Duodenal mucosa (tissue), 2 donors: ENCODE data around the gene EEF1AKMT3.
A peak's percentile ranks its signal among the peaks of the same experiment; 100 is the strongest.

ENCODE experiments used
- H3K27ac ChIP-seq: one replicate; pipeline ENCODE4 v1.7.0; 2013; ENCODE audit warnings: low read depth, low read length
- H3K27me3 ChIP-seq, 2 donors: one replicate each; pipeline ENCODE4 v1.7.0; 2013; ENCODE audit warnings: low read length in 2 of 2, control low read depth in 1 of 2; ENCODE audit not compliant: insufficient read depth in 2 of 2, control insufficient read depth in 1 of 2
- H3K36me3 ChIP-seq, 2 donors: one replicate each; pipeline ENCODE4 v1.7.0; 2013; ENCODE audit warnings: low read length in 2 of 2, control low read depth in 1 of 2; ENCODE audit not compliant: insufficient read depth in 2 of 2, control insufficient read depth in 1 of 2
- H3K4me1 ChIP-seq, 2 donors: one replicate each; pipeline ENCODE4 v1.7.0; 2013; ENCODE audit warnings: low read length in 2 of 2, control low read depth in 1 of 2; ENCODE audit not compliant: insufficient read depth in 2 of 2, control insufficient read depth in 1 of 2
- H3K4me3 ChIP-seq, 2 donors: one replicate each; pipeline ENCODE4 v1.7.0; 2013; ENCODE audit warnings: low read length in 2 of 2, low read depth in 1 of 2
- H3K9ac ChIP-seq, 2 donors: one replicate each; pipeline ENCODE4 v1.7.0; 2013; ENCODE audit warnings: low read length in 2 of 2, low read depth in 1 of 2
- H3K9me3 ChIP-seq, 2 donors: one replicate each; pipeline ENCODE4 v1.7.0; 2013; ENCODE audit warnings: low read length in 2 of 2, control low read depth in 1 of 2; ENCODE audit not compliant: control insufficient read depth in 1 of 2

Gene EEF1AKMT3

GRCh38 chr12:57735952-57736740 is 36.3 kb upstream of the EEF1AKMT3 start:
- Histone ChIP-seq H3K36me3 (peaks cover 0 to 4% of the 10 kb centered on the region in 2 donors), H3K4me1 (peaks cover 0 to 18% of the 10 kb centered on the region in 2 donors), H3K4me3 (no peak overlapping the region), H3K27ac (no peak overlapping the region), H3K27me3 (peaks cover 53 to 65% of the 10 kb centered on the region in 2 donors), H3K9me3 (no peaks in the 10 kb centered on the region), H3K9ac (no peak overlapping the region)

- Histone ChIP-seq H3K27ac (no peak overlapping the region), H3K27me3 (peaks cover 53 to 72% of the 10 kb centered on the region in 2 donors), H3K36me3 (peaks cover 0 to 4% of the 10 kb centered on the region in 2 donors), H3K4me3 (no peak overlapping the region), H3K9me3 (no peaks in the 10 kb centered on the region), H3K9ac (no peak overlapping the region), H3K4me1 (peaks cover 0 to 20% of the 10 kb centered on the region in 2 donors)
Measured at GRCh38 chr12:57736741-57737466, 35.5 kb upstream of the EEF1AKMT3 start.

- H3K9me3 ChIP-seq = no peaks in the 10 kb centered on the region
- no peak overlapping the region for H3K9ac ChIP-seq
- H3K27ac ChIP-seq = no peak overlapping the region
- H3K27me3 ChIP-seq = peaks cover 53 to 70% of the 10 kb centered on the region in 2 donors
- H3K36me3 ChIP-seq = peaks cover 0 to 4% of the 10 kb centered on the region in 2 donors
- no peak overlapping the region for H3K4me3 ChIP-seq
- H3K4me1 ChIP-seq = peaks cover 0 to 23% of the 10 kb centered on the region in 2 donors
Measured at GRCh38 chr12:57737467-57738460, 34.6 kb upstream of the EEF1AKMT3 start.

GRCh38 chr12:57738661-57739237 is 33.7 kb upstream of the EEF1AKMT3 start, which contains the start of gene AGAP2:
Gene AGAP2 (minus strand): TSS chr12:57738742. CDS start chr12:57738246, 496 bp downstream.
- Histone ChIP-seq H3K9ac (no peak within 1 kb of the TSS), H3K4me3 (no peak within 1 kb of the TSS), H3K9me3 (no peaks in the 10 kb centered on the region), H3K36me3 (peaks cover 0 to 3% of the 10 kb centered on the region in 2 donors), H3K4me1 (peaks cover 0 to 23% of the 10 kb centered on the region in 2 donors), H3K27ac (no peak within 1 kb of the TSS), H3K27me3 (peaks cover 49 to 62% of the 10 kb centered on the region in 2 donors)

- Histone ChIP-seq H3K4me3 (no peak overlapping the region), H3K9ac (no peak overlapping the region), H3K9me3 (no peaks in the 10 kb centered on the region), H3K27me3 (peaks cover 42 to 55% of the 10 kb centered on the region in 2 donors), H3K4me1 (peaks cover 5 to 29% of the 10 kb centered on the region in 2 donors), H3K27ac (no peak overlapping the region), H3K36me3 (no peaks in the 10 kb centered on the region)
Measured at GRCh38 chr12:57739387-57739786, 33.0 kb upstream of the EEF1AKMT3 start.

GRCh38 chr12:57739914-57740538 is 32.4 kb upstream of the EEF1AKMT3 start:
- Histone ChIP-seq H3K9me3 (no peaks in the 10 kb centered on the region), H3K4me3 (no peak overlapping the region), H3K4me1 (peaks cover 5 to 29% of the 10 kb centered on the region in 2 donors), H3K36me3 (no peaks in the 10 kb centered on the region), H3K9ac (no peak overlapping the region), H3K27me3 (peaks cover 37 to 50% of the 10 kb centered on the region in 2 donors), H3K27ac (no peak overlapping the region)

- Histone ChIP-seq H3K27me3 (peaks cover 29 to 46% of the 10 kb centered on the region in 2 donors), H3K4me1 (peaks cover 10 to 35% of the 10 kb centered on the region in 2 donors), H3K27ac (no peak overlapping the region), H3K9ac (peak overlapping the region in 1 of 2 donors; percentile 51), H3K4me3 (peak overlapping the region; percentile 51 to 73), H3K36me3 (no peaks in the 10 kb centered on the region), H3K9me3 (no peaks in the 10 kb centered on the region)
Measured at GRCh38 chr12:57740656-57741412, 31.6 kb upstream of the EEF1AKMT3 start.

- H3K4me3 ChIP-seq = peak overlapping the region; percentile 51 to 73
- H3K4me1 ChIP-seq = peaks cover 10 to 36% of the 10 kb centered on the region in 2 donors
- H3K27ac ChIP-seq = no peak overlapping the region
- peaks cover 25 to 40% of the 10 kb centered on the region in 2 donors for H3K27me3 ChIP-seq
- H3K36me3 ChIP-seq = peaks cover 0 to 2% of the 10 kb centered on the region in 2 donors
- peak overlapping the region in 1 of 2 donors; percentile 57 for H3K9ac ChIP-seq
- no peaks in the 10 kb centered on the region for H3K9me3 ChIP-seq
Measured at GRCh38 chr12:57741413-57741789, 31.0 kb upstream of the EEF1AKMT3 start.
